Stimulated activated CD8-positive, alpha-beta memory T cell treated with anti-CD3 and anti-CD28 coated beads, Interleukin-4, amount 100 ng/mL, for 4 hours (primary cell): ENCODE measurements around the gene DIS3L2.
"Not testable (repeated sequence)": the region's sequence is repeated elsewhere in the genome, so short reads cannot be mapped to it uniquely, and the experiment has no call there.

Experiments used
- DNase-seq, 2 donors: peaks; one replicate each; pipeline ENCODE4 v3.0.0-alpha.2; 2020; ENCODE audit warnings: low read depth in 2 of 2, low spot score in 1 of 2

Gene DIS3L2

DNA sequence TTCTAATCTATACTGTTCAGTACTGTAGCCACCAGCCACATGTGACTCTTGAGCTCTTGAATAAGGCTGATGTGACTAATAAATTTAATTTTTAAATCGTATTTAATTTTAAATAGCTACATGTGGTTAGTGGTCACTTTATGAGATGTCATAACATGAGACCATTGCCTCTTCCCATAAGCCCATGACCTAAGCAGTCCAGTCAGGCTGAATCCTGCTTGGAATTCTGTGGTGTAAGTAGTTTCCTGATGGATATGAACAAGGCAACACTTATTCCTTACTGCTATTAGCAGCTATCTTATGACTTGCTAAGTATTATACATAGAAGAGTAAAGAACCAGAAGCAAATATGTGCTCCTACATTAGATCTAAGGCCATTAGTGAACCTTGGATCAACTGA, 150.0 kb downstream of the DIS3L2 start:
- no peak for DNase-seq

DNA sequence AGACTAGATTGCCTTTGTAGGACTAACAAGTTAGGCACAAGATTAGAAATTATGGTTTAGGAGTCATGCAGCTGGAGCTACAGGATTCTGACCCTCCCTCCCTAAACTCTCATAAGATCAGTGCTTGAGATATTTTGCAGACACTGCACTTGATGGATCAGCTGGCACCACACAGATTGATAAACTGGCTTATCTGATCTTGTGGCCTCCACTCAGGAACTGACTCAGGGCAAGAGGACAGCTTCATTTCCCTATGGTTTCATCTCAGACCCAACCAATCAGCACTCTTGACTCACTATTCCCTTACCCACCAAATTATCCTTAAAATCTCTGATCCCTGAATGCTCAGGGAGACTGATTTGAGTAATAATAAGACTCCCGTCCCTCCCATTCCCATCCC, 152.3 kb downstream of the DIS3L2 start:
- DNase-seq = no peak

- DNase-seq = not testable (repeated sequence)
Observed at GRCh38 chr2:232115728-232116361, 154.3 kb downstream of the DIS3L2 start.

- DNase-seq = no peak
Observed at GRCh38 chr2:232116852-232117251, 155.3 kb downstream of the DIS3L2 start.

- no peak for DNase-seq
Observed at GRCh38 chr2:232117413-232117812, 155.9 kb downstream of the DIS3L2 start.

DNA sequence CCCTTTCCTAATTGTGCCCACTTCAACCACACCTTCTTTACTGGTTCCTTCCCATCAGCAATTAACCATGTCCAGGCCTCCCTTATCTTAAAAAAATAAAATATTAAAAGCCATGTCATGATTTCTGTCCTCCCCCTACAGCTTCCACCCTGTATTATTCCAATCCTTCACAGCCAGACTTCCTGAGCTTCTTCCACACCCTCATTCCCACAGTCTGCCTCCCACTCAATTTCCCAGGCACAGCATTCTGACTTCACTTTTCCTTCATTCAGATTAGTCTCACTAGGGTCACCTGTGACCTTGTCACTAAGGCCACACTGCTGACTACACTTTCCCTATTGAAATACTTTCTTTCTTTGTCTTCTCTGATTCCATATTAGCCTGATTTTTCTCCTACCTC, 159.4 kb downstream of the DIS3L2 start:
- no peak for DNase-seq

DNA sequence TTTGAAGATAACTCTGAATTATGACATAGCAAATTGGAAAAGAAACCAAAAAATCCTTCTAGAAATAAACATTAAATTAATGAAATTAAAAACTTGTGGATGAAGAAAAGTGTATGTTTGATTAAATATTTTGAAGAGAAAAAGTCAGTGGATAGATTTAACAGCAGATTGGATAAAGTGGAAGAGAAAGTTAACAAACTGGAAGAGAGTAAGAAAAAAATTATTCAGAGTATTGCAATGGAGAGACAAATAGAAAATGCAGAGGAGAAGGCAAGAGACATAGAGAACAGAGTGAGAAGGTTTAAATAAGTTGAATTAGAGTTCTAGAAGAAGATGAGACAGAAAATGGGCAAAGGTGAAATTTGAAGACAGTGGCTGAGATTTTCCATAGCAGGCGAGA, 162.8 kb downstream of the DIS3L2 start:
- DNase-seq = no peak

- no peak for DNase-seq
Observed at GRCh38 chr2:232126301-232127099, 165.0 kb downstream of the DIS3L2 start.

GRCh38 chr2:232129483-232129882, 168.0 kb downstream of the DIS3L2 start:
- DNase-seq = no peak

- no peak for DNase-seq
Observed at GRCh38 chr2:232132181-232132580, 170.7 kb downstream of the DIS3L2 start.

GRCh38 chr2:232133078-232133477, 171.6 kb downstream of the DIS3L2 start:
- no peak for DNase-seq

- DNase-seq = no peak
Observed at GRCh38 chr2:232134939-232135338, 173.4 kb downstream of the DIS3L2 start.

- no peak for DNase-seq
Observed at GRCh38 chr2:232137356-232138147, 176.0 kb downstream of the DIS3L2 start.

DNA sequence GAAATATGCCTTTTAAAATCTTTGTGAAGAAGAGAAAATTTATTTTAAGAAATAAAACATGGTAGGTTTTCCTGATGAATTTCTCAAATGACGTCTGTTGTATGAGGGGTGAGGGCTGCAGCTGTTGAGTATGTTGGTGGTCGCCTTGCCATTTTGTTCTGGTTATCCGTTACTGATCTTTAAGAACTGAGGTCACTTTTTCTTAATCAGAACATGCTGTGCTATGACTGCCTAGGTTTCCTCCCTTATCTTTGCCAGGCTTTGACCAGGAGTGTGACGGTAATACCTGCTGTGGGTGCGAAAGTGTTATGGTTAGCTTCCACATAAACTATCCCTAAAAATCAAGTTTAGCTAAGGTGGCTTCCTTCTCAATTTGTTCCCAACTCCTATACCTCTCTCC, 176.9 kb downstream of the DIS3L2 start:
- DNase-seq = no peak

DNA sequence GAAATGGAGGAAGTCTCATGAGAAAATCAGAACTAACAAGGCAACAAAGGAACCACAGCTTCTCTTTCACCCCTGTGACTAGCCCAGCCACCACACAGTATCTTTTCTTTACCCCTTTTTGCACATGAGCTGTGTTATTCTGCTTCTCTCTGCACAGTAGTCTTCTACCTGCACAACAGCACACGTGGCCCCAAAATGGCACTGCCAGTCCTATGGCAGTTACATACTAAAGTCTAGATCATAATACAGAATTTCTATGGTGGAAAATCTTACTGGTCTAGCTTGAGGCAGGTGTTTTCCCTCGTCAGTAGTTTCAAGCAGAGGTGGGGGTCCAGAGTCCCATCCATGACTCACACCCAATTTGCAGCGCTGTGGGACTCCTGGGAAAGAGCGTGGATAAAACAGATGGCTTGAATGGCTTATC, 177.7 kb downstream of the DIS3L2 start:
- DNase-seq = no peak

GRCh38 chr2:232139786-232140562, 178.5 kb downstream of the DIS3L2 start:
- no peak for DNase-seq

- no peak for DNase-seq
Observed at GRCh38 chr2:232141591-232141990, 180.1 kb downstream of the DIS3L2 start.

- no peak for DNase-seq
Observed at GRCh38 chr2:232142049-232142448, 180.5 kb downstream of the DIS3L2 start.

- DNase-seq = no peak
Observed at GRCh38 chr2:232142502-232142901, 181.0 kb downstream of the DIS3L2 start.

- no peak for DNase-seq
Observed at GRCh38 chr2:232146294-232146693, 184.8 kb downstream of the DIS3L2 start.

DNA sequence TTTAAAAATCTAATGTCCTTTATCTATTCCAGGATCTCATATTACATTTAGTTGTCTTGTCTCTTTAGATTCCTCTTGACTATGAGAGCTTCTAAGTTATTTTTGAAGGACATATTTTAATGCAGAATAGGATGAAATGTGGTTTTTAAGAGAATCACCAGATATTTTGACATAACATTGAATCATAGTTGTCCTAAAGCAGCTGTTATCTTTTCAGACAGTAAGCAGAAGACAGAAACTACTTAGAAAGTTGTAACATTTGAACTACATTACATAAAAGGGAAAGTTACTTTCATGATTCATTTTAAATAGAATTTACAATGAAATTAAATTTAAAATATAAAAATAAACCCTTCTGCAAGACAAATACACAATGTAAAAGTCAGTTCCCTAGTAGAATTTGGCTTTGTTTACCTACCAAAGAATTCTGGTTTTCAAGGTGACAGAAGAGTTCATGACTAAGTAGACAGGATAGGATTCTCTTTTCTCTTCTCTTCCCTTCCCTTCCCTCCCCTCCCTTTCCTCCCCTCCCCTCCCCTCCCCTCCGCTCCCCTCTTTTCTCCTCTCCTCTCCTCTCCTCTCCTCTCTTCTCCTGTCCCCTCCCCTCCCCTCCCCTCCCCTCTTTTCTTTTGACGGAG, 186.0 kb downstream of the DIS3L2 start:
- DNase-seq = no peak
